DOHH2 (cell line): ENCODE results near the gene DHTKD1.
A peak's percentile ranks its signal among the peaks of the same experiment; 100 is the strongest.

Source experiments
- H3F3A ChIP-seq: fragments of 200-600 bp; sonication (generic), shearing (Covaris generic); 2 replicates; pipeline ENCODE4 v1.6.0; 2016; ENCODE audit warnings: antibody characterized with exemption, mild to moderate bottlenecking; ENCODE audit not compliant: control insufficient read depth, insufficient read depth
- H3K27ac ChIP-seq: fragments of 200-600 bp; sonication (generic); 2 replicates; pipeline ENCODE4 v1.5.1; 2014; ENCODE audit warnings: low read depth, mild to moderate bottlenecking, low read length, moderate library complexity
- H3K27me3 ChIP-seq: fragments of 200-600 bp; sonication (generic); 2 replicates; pipeline ENCODE4 v1.6.1; 2014; ENCODE audit warnings: mild to moderate bottlenecking, low read length, mixed read lengths; ENCODE audit not compliant: control insufficient read depth
- H3K36me3 ChIP-seq: fragments of 200-600 bp; sonication (generic); 2 replicates; pipeline ENCODE4 v1.6.1; 2014; ENCODE audit warnings: mild to moderate bottlenecking, low read length, moderate library complexity, mixed read lengths; ENCODE audit not compliant: control insufficient read depth
- H3K4me1 ChIP-seq: fragments of 200-600 bp; sonication (generic); 2 replicates; pipeline ENCODE4 v1.6.1; 2014; ENCODE audit warnings: mild to moderate bottlenecking, low read length, mixed read lengths; ENCODE audit not compliant: control insufficient read depth
- H3K4me2 ChIP-seq: fragments of 200-600 bp; sonication (generic); 2 replicates; pipeline ENCODE4 v1.6.0; 2014; ENCODE audit warnings: mild to moderate bottlenecking, low read length, moderate library complexity
- H3K4me3 ChIP-seq: fragments of 200-600 bp; sonication (generic); 2 replicates; pipeline ENCODE4 v1.5.1; 2014; ENCODE audit warnings: mild to moderate bottlenecking, low read length, mixed read lengths
- H3K79me2 ChIP-seq: fragments of 200-600 bp; sonication (generic); 2 replicates; pipeline ENCODE4 v1.6.1; 2014; ENCODE audit warnings: mild to moderate bottlenecking, low read length, mixed read lengths; ENCODE audit not compliant: control insufficient read depth
- H3K9me2 ChIP-seq: fragments of 200-600 bp; sonication (generic); replicated peaks from 2 replicates; pipeline ENCODE4 v1.6.1; 2014; ENCODE audit warnings: mild to moderate bottlenecking, low read length, mixed read lengths; ENCODE audit not compliant: control insufficient read depth
- H3K9me3 ChIP-seq: fragments of 200-600 bp; sonication (generic); 2 replicates; pipeline ENCODE4 v1.6.1; 2014; ENCODE audit warnings: antibody characterized with exemption, low read length, mixed read lengths; ENCODE audit not compliant: control insufficient read depth, insufficient read depth
- H4K20me1 ChIP-seq: fragments of 200-600 bp; sonication (generic); 2 replicates; pipeline ENCODE4 v1.6.0; 2014; ENCODE audit warnings: low read depth, mild to moderate bottlenecking, antibody characterized with exemption, low read length, moderate library complexity; ENCODE audit not compliant: control insufficient read depth, insufficient read depth
- EZH2phosphoT487 ChIP-seq: fragments of 200-600 bp; sonication (generic); IDR thresholded peaks from 2 replicates; pipeline ENCODE4 v1.6.1; 2017; ENCODE audit warnings: borderline replicate concordance, mild to moderate bottlenecking, antibody characterized with exemption, low read length, moderate library complexity, mixed read lengths
- TF ChIP-seq, protein P1 (sequence below): fragments of 200-600 bp; sonication (generic); IDR thresholded peaks from one replicate; pipeline ENCODE4 v1.5.1; 2014; ENCODE audit warnings: antibody characterized with exemption, mild to moderate bottlenecking, low read depth, low read length; ENCODE audit not compliant: poor library complexity, severe bottlenecking

Gene DHTKD1

DNA sequence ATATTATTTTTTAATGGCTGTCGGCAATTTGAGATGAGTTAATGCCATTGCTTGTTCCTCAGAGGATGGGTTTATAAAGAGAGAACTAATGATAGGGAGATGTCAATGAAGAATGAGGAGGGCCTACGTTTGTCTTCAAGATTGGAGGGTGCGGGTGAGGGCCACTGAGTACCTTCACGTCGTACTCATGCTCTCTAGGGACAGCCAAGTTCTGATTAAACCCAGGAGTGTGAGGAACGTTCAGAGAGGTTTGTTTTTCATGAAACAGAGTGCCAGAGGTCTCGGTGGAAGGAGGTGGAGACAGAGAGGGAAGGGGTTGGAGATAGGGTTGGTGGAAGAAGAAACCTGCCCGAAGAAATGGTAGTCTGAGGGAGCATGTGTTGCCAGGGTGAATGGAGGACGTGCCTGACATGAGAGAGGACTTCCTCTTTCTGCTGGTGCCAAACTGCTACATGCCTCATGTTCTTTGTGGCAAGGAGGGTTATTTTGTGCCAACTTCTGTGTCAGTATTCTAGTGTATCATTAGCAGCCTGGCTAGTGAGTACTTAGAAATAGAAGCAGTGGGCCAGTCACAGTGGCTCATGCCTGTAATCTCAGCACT is 8.9 kb downstream of the DHTKD1 start:
- peak overlapping the region; percentile 36 for H3K27ac ChIP-seq
- no peaks in the 10 kb centered on the region for H3K27me3 ChIP-seq
- peak overlapping the region; percentile 15 for H3K4me3 ChIP-seq
- H3K79me2 ChIP-seq: peaks cover 22% of the 10 kb centered on the region
- H3F3A ChIP-seq: peaks cover 7% of the 10 kb centered on the region; the same call in 1 of the 2 replicates
- no peaks in the 10 kb centered on the region for H3K9me2 ChIP-seq
- no peaks in the 10 kb centered on the region for H4K20me1 ChIP-seq
- H3K9me3 ChIP-seq: no peaks in the 10 kb centered on the region
- TF ChIP-seq, protein P1, sequence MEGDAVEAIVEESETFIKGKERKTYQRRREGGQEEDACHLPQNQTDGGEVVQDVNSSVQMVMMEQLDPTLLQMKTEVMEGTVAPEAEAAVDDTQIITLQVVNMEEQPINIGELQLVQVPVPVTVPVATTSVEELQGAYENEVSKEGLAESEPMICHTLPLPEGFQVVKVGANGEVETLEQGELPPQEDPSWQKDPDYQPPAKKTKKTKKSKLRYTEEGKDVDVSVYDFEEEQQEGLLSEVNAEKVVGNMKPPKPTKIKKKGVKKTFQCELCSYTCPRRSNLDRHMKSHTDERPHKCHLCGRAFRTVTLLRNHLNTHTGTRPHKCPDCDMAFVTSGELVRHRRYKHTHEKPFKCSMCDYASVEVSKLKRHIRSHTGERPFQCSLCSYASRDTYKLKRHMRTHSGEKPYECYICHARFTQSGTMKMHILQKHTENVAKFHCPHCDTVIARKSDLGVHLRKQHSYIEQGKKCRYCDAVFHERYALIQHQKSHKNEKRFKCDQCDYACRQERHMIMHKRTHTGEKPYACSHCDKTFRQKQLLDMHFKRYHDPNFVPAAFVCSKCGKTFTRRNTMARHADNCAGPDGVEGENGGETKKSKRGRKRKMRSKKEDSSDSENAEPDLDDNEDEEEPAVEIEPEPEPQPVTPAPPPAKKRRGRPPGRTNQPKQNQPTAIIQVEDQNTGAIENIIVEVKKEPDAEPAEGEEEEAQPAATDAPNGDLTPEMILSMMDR: no peak
- no peak for TF ChIP-seq EZH2phosphoT487
- peaks cover 60% of the 10 kb centered on the region for H3K4me1 ChIP-seq
- 0 out of 2 replicates have a peak, but pooled peaks cover 6% of the 10 kb centered on the region for H3K36me3 ChIP-seq
- peak overlapping the region; percentile 40 for H3K4me2 ChIP-seq

DNA sequence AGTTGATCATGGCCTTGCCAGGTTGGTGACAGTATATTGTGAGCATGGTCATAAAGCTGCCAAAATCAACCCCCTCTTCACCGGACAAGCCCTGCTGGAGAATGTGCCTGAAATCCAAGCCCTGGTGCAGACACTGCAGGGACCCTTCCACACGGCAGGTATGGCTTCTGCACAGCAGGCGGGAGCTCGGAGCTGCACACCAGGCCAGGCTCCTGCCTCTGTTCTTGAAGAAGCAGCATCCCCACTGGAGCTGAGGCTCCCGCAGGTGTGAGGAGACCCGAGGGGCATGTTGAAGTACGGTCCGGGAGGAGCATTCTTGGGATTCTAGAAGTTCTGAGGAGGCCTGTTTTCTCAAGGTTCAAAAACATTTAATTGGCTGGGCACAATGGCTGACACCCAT is 12.7 kb downstream of the DHTKD1 start:
- Histone ChIP-seq H3K9me3 (no peaks in the 10 kb centered on the region), H3K79me2 (peaks cover 4% of the 10 kb centered on the region; the same call in 1 of the 2 replicates), H4K20me1 (no peaks in the 10 kb centered on the region), H3F3A (no peaks in the 10 kb centered on the region), H3K9me2 (no peaks in the 10 kb centered on the region), H3K27me3 (no peaks in the 10 kb centered on the region), H3K4me2 (no peak overlapping the region), H3K4me1 (peaks cover 25% of the 10 kb centered on the region), H3K27ac (no peak overlapping the region), H3K36me3 (no peaks in the 10 kb centered on the region; the same call in 1 of the 2 replicates), H3K4me3 (no peak overlapping the region)
- TF ChIP-seq, protein P1: no peak
- no peak for TF ChIP-seq EZH2phosphoT487

DNA sequence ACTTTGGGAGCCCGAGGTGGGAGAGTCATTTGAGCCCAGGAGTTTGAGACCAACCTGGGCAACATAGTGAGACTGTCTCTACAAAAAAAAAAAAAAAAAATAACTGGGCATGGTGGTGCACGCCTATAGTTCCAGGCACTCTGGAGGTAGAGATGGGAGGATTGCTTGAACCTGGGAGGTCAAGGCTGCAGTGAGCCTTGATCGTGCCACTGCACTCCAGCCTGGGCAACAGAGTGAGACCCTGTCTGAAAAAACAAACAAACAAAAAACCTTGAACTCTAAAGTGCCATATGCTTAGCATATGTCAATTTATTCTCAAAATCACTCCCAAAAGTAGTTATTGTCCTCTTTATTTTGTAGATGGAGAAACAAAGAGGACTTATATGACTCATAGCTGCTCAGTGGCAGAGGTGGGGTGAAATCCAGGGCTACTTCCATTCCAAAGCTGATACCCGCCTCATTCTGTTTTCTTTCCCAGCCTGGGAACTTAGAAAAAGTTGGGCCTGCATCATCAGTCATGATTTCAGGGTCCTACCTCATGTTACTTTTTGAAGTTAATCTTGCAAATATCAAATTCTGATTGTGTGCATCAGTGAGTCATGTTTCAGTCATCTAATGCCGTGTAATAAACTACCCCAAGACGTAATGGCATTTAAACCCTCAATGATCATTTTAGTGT is 13.3 kb downstream of the DHTKD1 start:
- no peaks in the 10 kb centered on the region for H3K9me3 ChIP-seq
- no peak for TF ChIP-seq EZH2phosphoT487
- TF ChIP-seq, protein P1: no peak
- H3K27ac ChIP-seq: no peak overlapping the region
- H3K27me3 ChIP-seq: no peaks in the 10 kb centered on the region
- no peaks in the 10 kb centered on the region for H3F3A ChIP-seq
- no peaks in the 10 kb centered on the region for H4K20me1 ChIP-seq
- no peak overlapping the region for H3K4me2 ChIP-seq
- no peaks in the 10 kb centered on the region for H3K9me2 ChIP-seq
- no peak overlapping the region for H3K4me3 ChIP-seq
- peaks cover 4% of the 10 kb centered on the region for H3K36me3 ChIP-seq
- H3K79me2 ChIP-seq: peaks cover 3% of the 10 kb centered on the region; the same call in 1 of the 2 replicates
- peaks cover 22% of the 10 kb centered on the region for H3K4me1 ChIP-seq
